Effector memory CD8-positive, alpha-beta T cell (primary cell): ENCODE results near the gene CARD18.

Experiments used
- ATAC-seq: fragments of 150-1000 bp; cut with Tn5 transposase; replicated peaks from 2 replicates; pipeline ENCODE4 v1.10.0; 2021; ENCODE audit warnings: mild to moderate bottlenecking, moderate library complexity
- DNase-seq, 3 experiments: peaks; one replicate each; pipeline ENCODE4 v3.0.0; 2021
- H3K27ac Mint-ChIP-seq, 2 donors: one replicate each; pipeline ENCODE4 v1.8.0; 2022; ENCODE audit warnings: mild to moderate bottlenecking in 2 of 2, mixed read lengths in 2 of 2, moderate library complexity in 2 of 2
- H3K27me3 Mint-ChIP-seq, 2 donors: one replicate each; pipeline ENCODE4 v1.8.0; 2022; ENCODE audit warnings: mixed read lengths in 2 of 2
- H3K36me3 Mint-ChIP-seq: one replicate; pipeline ENCODE4 v1.8.0; 2022; ENCODE audit warnings: mild to moderate bottlenecking, moderate library complexity, mixed read lengths; ENCODE audit not compliant: insufficient read depth
- H3K4me1 Mint-ChIP-seq, 2 donors: one replicate each; pipeline ENCODE4 v1.8.0; 2022; ENCODE audit warnings: low read depth in 2 of 2, mixed read lengths in 2 of 2
- H3K4me3 Mint-ChIP-seq, 2 donors: one replicate each; pipeline ENCODE4 v1.8.0; 2022; ENCODE audit warnings: mild to moderate bottlenecking in 2 of 2, mixed read lengths in 2 of 2, moderate library complexity in 2 of 2
- H3K9me3 Mint-ChIP-seq, 2 donors: one replicate each; pipeline ENCODE4 v1.8.0; 2022; ENCODE audit warnings: mixed read lengths in 2 of 2

The CARD18 gene

GRCh38 chr11:105155679-105156078, 16.1 kb upstream of the CARD18 start:
- DNase-seq (no peak), ATAC-seq (no peak)
- H3K4me3 Mint-ChIP-seq = no peak overlapping the region
- no peaks in the 10 kb centered on the region for H3K4me1 Mint-ChIP-seq
- peaks cover 0 to 9% of the 10 kb centered on the region in 2 donors for H3K27me3 Mint-ChIP-seq
- H3K27ac Mint-ChIP-seq = no peak overlapping the region
- no peaks in the 10 kb centered on the region for H3K9me3 Mint-ChIP-seq
- no peaks in the 10 kb centered on the region for H3K36me3 Mint-ChIP-seq

- Mint-ChIP-seq H3K4me3 (no peak overlapping the region), H3K27ac (no peak overlapping the region), H3K27me3 (peaks cover 4 to 9% of the 10 kb centered on the region in 2 donors), H3K36me3 (no peaks in the 10 kb centered on the region), H3K9me3 (no peaks in the 10 kb centered on the region), H3K4me1 (no peaks in the 10 kb centered on the region)
- no peak for DNase-seq
- ATAC-seq = no peak
These were observed 13.8 kb upstream of the CARD18 start for GRCh38 chr11:105153392-105153791.

DNA sequence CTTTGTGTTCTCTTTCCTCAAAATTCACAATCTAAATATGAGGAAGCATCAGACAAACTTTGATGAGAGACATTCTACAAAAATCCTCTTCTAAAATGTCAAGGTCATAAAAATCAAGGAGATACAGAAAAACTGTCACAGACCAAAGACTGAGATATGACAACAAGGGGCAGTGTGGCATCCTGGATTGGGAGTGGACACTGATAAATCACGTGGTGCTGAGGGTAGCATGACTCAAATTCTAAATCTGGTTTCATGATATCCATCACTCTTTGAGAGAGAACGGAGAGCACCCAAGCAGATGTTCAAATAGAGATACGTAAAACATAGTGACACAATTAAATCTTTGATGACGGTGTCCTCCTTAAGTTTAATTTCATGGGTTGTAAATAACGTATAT, 13.0 kb upstream of the CARD18 start:
- H3K27ac Mint-ChIP-seq = no peak overlapping the region
- DNase-seq = no peak
- H3K4me1 Mint-ChIP-seq = no peaks in the 10 kb centered on the region
- H3K4me3 Mint-ChIP-seq = no peak overlapping the region
- peaks cover 4 to 9% of the 10 kb centered on the region in 2 donors for H3K27me3 Mint-ChIP-seq
- no peaks in the 10 kb centered on the region for H3K9me3 Mint-ChIP-seq
- no peak for ATAC-seq
- no peaks in the 10 kb centered on the region for H3K36me3 Mint-ChIP-seq

DNA sequence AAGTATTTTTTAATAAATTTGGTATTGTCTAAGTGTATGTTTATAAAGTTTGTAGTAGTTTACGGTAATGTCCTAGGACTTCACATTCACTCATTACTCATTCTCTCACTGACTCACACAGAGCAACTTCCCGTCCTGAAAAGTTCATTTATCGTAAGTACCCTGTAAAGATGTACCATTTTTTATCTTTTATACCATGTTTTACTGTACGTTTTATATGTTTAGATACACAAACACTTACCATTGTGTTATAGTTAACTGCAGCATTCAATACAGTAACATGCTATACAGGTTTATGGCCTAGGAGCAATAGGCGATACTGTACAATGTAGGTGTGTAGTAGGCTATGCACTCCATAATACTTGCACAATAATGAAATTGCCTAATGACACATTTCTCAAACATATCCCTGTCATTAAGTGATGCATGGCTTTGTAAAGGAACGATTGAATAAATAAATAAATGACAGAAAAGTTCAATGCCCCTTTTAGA, 12.5 kb upstream of the CARD18 start:
- Mint-ChIP-seq H3K4me3 (no peak overlapping the region), H3K36me3 (no peaks in the 10 kb centered on the region), H3K27ac (no peak overlapping the region), H3K4me1 (no peaks in the 10 kb centered on the region), H3K9me3 (no peaks in the 10 kb centered on the region), H3K27me3 (peaks cover 4 to 9% of the 10 kb centered on the region in 2 donors)
- DNase-seq = no peak
- no peak for ATAC-seq

DNA sequence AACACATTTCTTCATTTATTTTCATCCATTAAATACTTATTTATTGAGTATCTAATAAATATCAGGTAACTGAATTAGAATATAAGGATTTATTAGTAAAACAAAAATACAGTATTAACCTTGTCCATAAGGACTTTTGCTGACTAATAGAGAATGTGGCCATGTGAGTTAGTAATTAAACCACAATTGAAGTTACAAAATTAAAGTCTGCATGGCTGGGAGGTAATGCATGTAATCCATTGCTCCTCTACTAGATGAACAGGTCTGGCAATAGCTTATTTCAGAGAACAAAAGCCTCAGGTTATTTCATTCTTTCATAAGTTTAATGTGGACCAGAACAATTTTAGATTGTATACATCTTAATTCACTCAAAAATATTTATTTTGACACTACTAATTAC, 9.9 kb upstream of the CARD18 start:
- peaks cover 9 to 11% of the 10 kb centered on the region in 2 donors for H3K27me3 Mint-ChIP-seq
- H3K4me3 Mint-ChIP-seq = no peak overlapping the region
- no peaks in the 10 kb centered on the region for H3K9me3 Mint-ChIP-seq
- ATAC-seq = no peak
- H3K4me1 Mint-ChIP-seq = no peaks in the 10 kb centered on the region
- DNase-seq = no peak
- no peaks in the 10 kb centered on the region for H3K36me3 Mint-ChIP-seq
- no peak overlapping the region for H3K27ac Mint-ChIP-seq

DNA sequence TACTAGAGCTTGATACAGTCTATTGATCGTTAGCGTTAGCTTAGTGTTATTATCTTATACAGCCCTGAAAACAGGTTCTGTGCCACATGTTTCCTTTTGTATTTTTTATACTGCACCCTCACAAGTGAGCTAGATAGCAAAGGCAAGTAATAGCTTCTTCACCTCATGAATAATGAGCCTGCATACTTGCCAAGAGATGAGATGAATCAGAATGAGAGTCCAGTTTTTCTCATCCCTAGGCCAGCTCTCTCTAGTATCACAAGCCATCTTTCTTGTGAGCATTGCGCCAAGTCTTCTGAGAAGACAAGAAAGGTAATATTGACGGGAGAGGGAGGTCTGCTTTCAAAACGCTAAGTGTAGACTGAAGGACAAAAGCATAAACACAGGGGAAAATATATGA, 8.7 kb upstream of the CARD18 start:
- no peak for DNase-seq
- Mint-ChIP-seq H3K4me3 (no peak overlapping the region), H3K36me3 (no peaks in the 10 kb centered on the region), H3K4me1 (no peaks in the 10 kb centered on the region), H3K27me3 (peaks cover 9 to 11% of the 10 kb centered on the region in 2 donors), H3K27ac (no peak overlapping the region), H3K9me3 (no peaks in the 10 kb centered on the region)
- no peak for ATAC-seq

GRCh38 chr11:105144887-105145286, 5.3 kb upstream of the CARD18 start:
- ATAC-seq (no peak), DNase-seq (no peak)
- H3K4me1 Mint-ChIP-seq = no peaks in the 10 kb centered on the region
- no peak overlapping the region for H3K4me3 Mint-ChIP-seq
- H3K9me3 Mint-ChIP-seq = no peaks in the 10 kb centered on the region
- H3K36me3 Mint-ChIP-seq = no peaks in the 10 kb centered on the region
- no peak overlapping the region for H3K27ac Mint-ChIP-seq
- peaks cover 9 to 11% of the 10 kb centered on the region in 2 donors for H3K27me3 Mint-ChIP-seq

- no peak overlapping the region for H3K27ac Mint-ChIP-seq
- no peaks in the 10 kb centered on the region for H3K36me3 Mint-ChIP-seq
- no peak for DNase-seq
- no peak for ATAC-seq
- H3K9me3 Mint-ChIP-seq = no peaks in the 10 kb centered on the region
- H3K4me1 Mint-ChIP-seq = no peaks in the 10 kb centered on the region
- H3K4me3 Mint-ChIP-seq = no peak overlapping the region
- H3K27me3 Mint-ChIP-seq = peaks cover 7 to 17% of the 10 kb centered on the region in 2 donors
These were observed 2.6 kb upstream of the CARD18 start for GRCh38 chr11:105142167-105142566.

DNA sequence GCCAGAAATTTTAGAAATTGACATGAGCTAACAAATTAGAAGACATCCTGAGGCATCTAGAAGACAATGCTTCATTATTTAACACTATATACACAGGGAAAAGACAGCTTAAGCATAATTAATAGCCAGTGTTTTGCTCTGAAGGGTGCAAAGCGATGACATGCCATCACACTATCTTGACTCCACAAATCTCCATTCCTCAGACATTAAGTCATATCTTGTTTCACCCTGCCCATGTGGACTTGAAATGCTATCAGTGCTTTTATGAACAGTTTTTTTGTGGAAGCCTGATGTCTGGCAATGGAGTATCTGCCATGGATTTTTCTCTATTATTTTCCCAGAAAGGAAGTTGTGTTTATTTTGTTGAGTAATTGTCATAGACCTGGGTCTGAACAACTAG, 2.3 kb downstream of the CARD18 start:
- ATAC-seq (no peak), DNase-seq (no peak)
- Mint-ChIP-seq H3K27me3 (peaks cover 6 to 14% of the 10 kb centered on the region in 2 donors), H3K9me3 (no peaks in the 10 kb centered on the region), H3K4me3 (no peak overlapping the region), H3K36me3 (no peaks in the 10 kb centered on the region), H3K27ac (no peak overlapping the region), H3K4me1 (no peaks in the 10 kb centered on the region)

GRCh38 chr11:105135883-105136282, 3.7 kb downstream of the CARD18 start:
- ATAC-seq = no peak
- H3K4me3 Mint-ChIP-seq = no peak overlapping the region
- DNase-seq = no peak
- H3K36me3 Mint-ChIP-seq = no peaks in the 10 kb centered on the region
- no peaks in the 10 kb centered on the region for H3K9me3 Mint-ChIP-seq
- H3K4me1 Mint-ChIP-seq = no peaks in the 10 kb centered on the region
- H3K27me3 Mint-ChIP-seq = peaks cover 6 to 14% of the 10 kb centered on the region in 2 donors
- H3K27ac Mint-ChIP-seq = no peak overlapping the region

DNA sequence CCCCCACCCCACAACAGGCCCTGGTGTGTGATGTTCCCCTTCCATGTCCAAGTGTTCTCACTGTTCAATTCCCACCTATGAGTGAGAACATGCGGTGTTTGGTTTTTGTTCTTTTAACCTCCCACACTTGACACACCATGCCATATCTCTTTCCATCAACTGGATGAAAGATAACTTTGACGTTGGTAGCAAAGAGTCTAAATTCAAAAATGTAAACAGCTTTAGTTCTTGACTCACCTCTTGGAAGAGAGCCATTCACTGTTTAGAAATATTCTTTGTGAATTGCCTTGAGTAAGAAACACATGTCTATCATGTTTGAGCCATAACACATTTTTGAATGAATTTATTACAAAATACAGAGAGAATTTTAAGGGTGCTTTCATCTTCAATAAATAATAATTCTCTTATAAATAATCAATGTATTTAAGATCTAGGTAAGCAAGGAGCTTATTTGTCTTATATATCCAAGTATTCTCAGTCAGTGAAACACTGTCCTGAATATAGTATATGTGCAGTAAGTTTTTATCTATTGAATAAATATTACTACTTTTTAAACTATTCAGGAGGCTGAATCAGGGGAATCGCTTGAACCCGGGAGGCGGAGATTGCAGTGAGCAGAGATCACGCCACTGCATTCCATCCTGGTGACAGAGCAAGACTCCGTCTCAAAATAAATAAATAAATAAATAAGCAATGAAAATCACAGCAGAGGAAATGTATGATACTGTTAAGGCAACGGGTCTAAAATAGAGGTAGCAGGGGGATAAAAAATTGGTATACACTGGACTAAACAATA, 6.7 kb downstream of the CARD18 start:
- no peaks in the 10 kb centered on the region for H3K36me3 Mint-ChIP-seq
- H3K4me1 Mint-ChIP-seq = no peaks in the 10 kb centered on the region
- ATAC-seq = no peak
- H3K27me3 Mint-ChIP-seq = peaks cover 6 to 7% of the 10 kb centered on the region in 2 donors
- DNase-seq = no peak
- H3K27ac Mint-ChIP-seq = no peak overlapping the region
- no peak overlapping the region for H3K4me3 Mint-ChIP-seq
- no peaks in the 10 kb centered on the region for H3K9me3 Mint-ChIP-seq

GRCh38 chr11:105130189-105130813, 9.3 kb downstream of the CARD18 start:
- H3K27me3 Mint-ChIP-seq = peaks cover 5 to 6% of the 10 kb centered on the region in 2 donors
- H3K4me1 Mint-ChIP-seq = peaks cover 0 to 1% of the 10 kb centered on the region in 2 donors
- H3K36me3 Mint-ChIP-seq = no peaks in the 10 kb centered on the region
- DNase-seq (no peak), ATAC-seq (no peak)
- no peak overlapping the region for H3K27ac Mint-ChIP-seq
- H3K9me3 Mint-ChIP-seq = no peaks in the 10 kb centered on the region
- H3K4me3 Mint-ChIP-seq = no peak overlapping the region

GRCh38 chr11:105124756-105125155, 14.8 kb downstream of the CARD18 start:
- H3K9me3 Mint-ChIP-seq = no peaks in the 10 kb centered on the region
- DNase-seq (no peak), ATAC-seq (no peak)
- peaks cover 0 to 1% of the 10 kb centered on the region in 2 donors for H3K4me1 Mint-ChIP-seq
- H3K27ac Mint-ChIP-seq = no peak overlapping the region
- peaks cover 0 to 5% of the 10 kb centered on the region in 2 donors for H3K27me3 Mint-ChIP-seq
- H3K4me3 Mint-ChIP-seq = no peak overlapping the region
- H3K36me3 Mint-ChIP-seq = no peaks in the 10 kb centered on the region
